ENCODE measurements around the gene ANGEL2.

DNA sequence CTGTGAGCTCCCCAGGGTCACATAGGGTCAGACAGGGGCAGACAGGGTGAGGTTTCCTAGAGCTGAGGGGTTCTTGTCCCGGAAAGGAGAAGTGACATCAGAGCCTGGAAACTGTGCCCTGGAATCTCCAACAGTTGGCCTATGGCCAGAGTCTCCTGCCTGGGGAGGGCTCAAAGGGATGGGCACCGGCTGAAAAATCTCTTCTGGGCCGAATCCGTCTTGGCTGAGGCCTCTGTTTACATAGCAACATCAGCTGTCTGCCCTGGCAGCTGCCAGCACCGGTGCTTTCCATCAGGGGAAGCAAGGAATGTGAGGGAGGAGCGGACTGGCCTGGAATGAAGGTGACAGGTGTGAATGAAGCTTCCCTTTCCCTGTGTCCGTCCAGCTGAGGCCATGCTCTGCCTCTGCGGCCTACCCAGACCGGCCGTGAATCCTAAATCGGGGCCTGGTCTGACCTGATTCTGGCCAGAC is 34.6 kb downstream of the ANGEL2 start:
- TF ChIP-seq ZC3H10 (CRISPR knock-in tag; IDR thresholded peaks at IDR 0.05), result no peak
- no peak for TF ChIP-seq ZFP3 (CRISPR knock-in tag; IDR thresholded peaks at IDR 0.05)
- no peak for TF ChIP-seq SNAI2 (CRISPR knock-in tag; IDR thresholded peaks at IDR 0.05)
- TF ChIP-seq ESRRG (CRISPR knock-in tag; IDR thresholded peaks at IDR 0.05), result no peak
- no peak for TF ChIP-seq ZNF70 (CRISPR knock-in tag; IDR thresholded peaks at IDR 0.05)
- no peak for TF ChIP-seq ARNTL (CRISPR knock-in tag; IDR thresholded peaks at IDR 0.05; ENCODE audit: borderline replicate concordance, low read depth)
- TF ChIP-seq TOX (CRISPR knock-in tag; IDR thresholded peaks at IDR 0.05; ENCODE audit: borderline replicate concordance), result no peak
- TF ChIP-seq ZNF565 (CRISPR knock-in tag; conservative IDR thresholded peaks at IDR 0.05; ENCODE audit: low read depth), result no peak
- TF ChIP-seq, protein P1, sequence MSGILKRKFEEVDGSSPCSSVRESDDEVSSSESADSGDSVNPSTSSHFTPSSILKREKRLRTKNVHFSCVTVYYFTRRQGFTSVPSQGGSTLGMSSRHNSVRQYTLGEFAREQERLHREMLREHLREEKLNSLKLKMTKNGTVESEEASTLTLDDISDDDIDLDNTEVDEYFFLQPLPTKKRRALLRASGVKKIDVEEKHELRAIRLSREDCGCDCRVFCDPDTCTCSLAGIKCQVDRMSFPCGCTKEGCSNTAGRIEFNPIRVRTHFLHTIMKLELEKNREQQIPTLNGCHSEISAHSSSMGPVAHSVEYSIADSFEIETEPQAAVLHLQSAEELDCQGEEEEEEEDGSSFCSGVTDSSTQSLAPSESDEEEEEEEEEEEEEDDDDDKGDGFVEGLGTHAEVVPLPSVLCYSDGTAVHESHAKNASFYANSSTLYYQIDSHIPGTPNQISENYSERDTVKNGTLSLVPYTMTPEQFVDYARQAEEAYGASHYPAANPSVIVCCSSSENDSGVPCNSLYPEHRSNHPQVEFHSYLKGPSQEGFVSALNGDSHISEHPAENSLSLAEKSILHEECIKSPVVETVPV (CRISPR knock-in tag; IDR thresholded peaks at IDR 0.05), result no peak
- no peak for TF ChIP-seq BACH2 (CRISPR knock-in tag; IDR thresholded peaks at IDR 0.05; ENCODE audit: borderline replicate concordance)
- no peak for TF ChIP-seq ZFP30 (CRISPR knock-in tag; IDR thresholded peaks at IDR 0.05)
- TF ChIP-seq OSR1 (CRISPR knock-in tag; IDR thresholded peaks at IDR 0.05), result no peak
- no peak for TF ChIP-seq ISL1 (CRISPR knock-in tag; IDR thresholded peaks at IDR 0.05)
